Liver (tissue), 3 donors: ENCODE data around the gene TMEM161A.
"Not testable (repeated sequence)": the region's sequence is repeated elsewhere in the genome, so short reads cannot be mapped to it uniquely, and the experiment has no call there.

Source experiments
- CTCF ChIP-seq: fragments of 150-350 bp; IDR thresholded peaks from 2 replicates; pipeline ENCODE4 v1.5.1; 2017; ENCODE audit warnings: improper control_type of control experiment, low read depth, low read length; ENCODE audit not compliant: missing input control
- FOXA1 ChIP-seq: IDR thresholded peaks from 2 replicates; pipeline ENCODE4 v1.6.1; 2016; ENCODE audit warnings: antibody characterized with exemption
- GABPA ChIP-seq, 2 donors: IDR thresholded peaks in 1 of 2; conservative IDR thresholded peaks in 1 of 2; 2 replicates each; pipeline ENCODE4 v1.6.1; 2016; ENCODE audit warnings: antibody characterized with exemption in 2 of 2, mild to moderate bottlenecking in 1 of 2, moderate library complexity in 1 of 2
- MAX ChIP-seq: IDR thresholded peaks from 2 replicates; pipeline ENCODE4 v1.6.1; 2016; ENCODE audit warnings: antibody characterized with exemption
- RAD21 ChIP-seq, 2 donors: IDR thresholded peaks; 2 replicates each; pipeline ENCODE4 v1.6.1; 2016; ENCODE audit warnings: antibody characterized with exemption in 2 of 2, mild to moderate bottlenecking in 2 of 2
- REST ChIP-seq: IDR thresholded peaks from 2 replicates; pipeline ENCODE4 v1.6.1; 2016; ENCODE audit warnings: antibody characterized with exemption, mild to moderate bottlenecking
- RXRA ChIP-seq, 2 donors: IDR thresholded peaks; 2 replicates each; pipeline ENCODE4 v1.6.1; 2017 to 2018; ENCODE audit warnings: antibody characterized with exemption in 2 of 2, mild to moderate bottlenecking in 1 of 2
- SP1 ChIP-seq: IDR thresholded peaks from 2 replicates; pipeline ENCODE4 v1.6.1; 2018; ENCODE audit warnings: antibody characterized with exemption, mild to moderate bottlenecking
- donor health status: healthy.
- donor health status: healthy.

GRCh38 chr19:19102566-19102965 is 35.7 kb downstream of the TMEM161A start:
- TF ChIP-seq CTCF; FOXA1; REST; RXRA (IDR thresholded peaks at IDR 0.05); MAX; GABPA (IDR thresholded peaks at IDR 0.05 in 1 of 2, conservative IDR thresholded peaks at IDR 0.05 in 1 of 2); RAD21 (IDR thresholded peaks at IDR 0.05); SP1: not testable (repeated sequence)
